Kidney (tissue), 14 donors: Measurements from ENCODE around the gene ST3GAL5. TPM values are rescaled to one million over a fixed set of nuclear protein-coding genes. Genes with fewer than 3 reads are reported as not detected.
A peak's percentile ranks its signal among the peaks of the same experiment; 100 is the strongest.

ENCODE experiments used
- DNase-seq, 5 donors: peaks; one replicate each; pipeline ENCODE4 v3.0.0-alpha.2; 2013 to 2020
- FAIRE-seq: peaks from 2 replicates; lab custom pipeline; 2012; peaks lifted over from hg19 to GRCh38; lab: Jason Lieb, UNC
- H3K27ac ChIP-seq, 2 donors: one replicate each; pipeline ENCODE4 v1.7.0; 2013; ENCODE audit warnings: low read depth in 2 of 2, low read length in 2 of 2, inconsistent platforms in 1 of 2
- H3K27me3 ChIP-seq: one replicate; pipeline ENCODE4 v1.7.1; 2013; ENCODE audit warnings: low read length, inconsistent platforms; ENCODE audit not compliant: control insufficient read depth, insufficient read depth
- H3K36me3 ChIP-seq, 3 donors: one replicate each; pipeline versions ENCODE4 v1.7.0 to v1.7.1; 2013; ENCODE audit warnings: low read length in 3 of 3, control low read depth in 1 of 3, inconsistent platforms in 1 of 3; ENCODE audit not compliant: insufficient read depth in 3 of 3, control insufficient read depth in 2 of 3
- H3K4me1 ChIP-seq, 3 donors: one replicate each; pipeline versions ENCODE4 v1.7.0 to v1.7.1; 2013; ENCODE audit warnings: low read length in 3 of 3, inconsistent platforms in 1 of 3, low read depth in 1 of 3; ENCODE audit not compliant: control insufficient read depth in 2 of 3, insufficient read depth in 2 of 3
- H3K4me3 ChIP-seq, 3 donors: one replicate each; pipeline versions ENCODE4 v1.7.0 to v1.8.1; 2013; ENCODE audit warnings: low read length in 3 of 3, control low read depth in 1 of 3, inconsistent platforms in 1 of 3
- H3K9ac ChIP-seq, 3 donors: one replicate each; pipeline versions ENCODE4 v1.7.0 to v1.7.1; 2013; ENCODE audit warnings: low read length in 3 of 3, control low read depth in 1 of 3, inconsistent platforms in 1 of 3
- H3K9me3 ChIP-seq, 3 donors: one replicate each; pipeline versions ENCODE4 v1.7.0 to v1.7.1; 2013; ENCODE audit warnings: low read length in 3 of 3, control low read depth in 1 of 3, inconsistent platforms in 1 of 3; ENCODE audit not compliant: control insufficient read depth in 2 of 3, insufficient read depth in 1 of 3
- intact Hi-C: fragments of 100-400 bp; cut with DNase I; formaldehyde crosslinking; loops from one replicate; pipeline ENCODE4 v1.11.1; 2022
- polyA plus RNA-seq: library from polyadenylated mRNA; stranded (reverse); fragments of 350-450 nt; fragmentation: Illumina TruSeq; extraction: RNeasy Lipid Tissue Mini Kit (QIAGEN cat#74804); gene quantifications from one replicate; pipeline ENCODE4 v1.2.3, GENCODE V29; 2014; ENCODE audit warnings: low read depth, low replicate concordance; ENCODE audit not compliant: insufficient read depth
- total RNA-seq: library from RNA; stranded (reverse); fragmentation: NEBNext Ultra II Directional; extraction: Animal tissue kit (Norgen Biotek cat#: 25700); gene quantifications from one replicate; pipeline ENCODE4 v1.2.1, GENCODE V29; 2021
- TF ChIP-seq, protein P1 (sequence below): IDR thresholded peaks from 3 replicates; pipeline ENCODE4 v1.5.1; 2012; ENCODE audit warnings: mild to moderate bottlenecking, moderate library complexity, borderline replicate concordance; ENCODE audit not compliant: insufficient read depth; ENCODE audit errors: extremely low read depth
- donor health status: control.
- donor health status: control.
- donor health status: control.
- donor health status: control.
- donor health status: control.
- donor health status: DM: yes; HTN: yes; CAD: no.
- donor health status: Normal renal cell carcinoma (clear cell type).

The ST3GAL5 gene
- total and polyA plus RNA-seq, 2 donors from 2014 or later: 7.0 to 14.6 TPM

DNA sequence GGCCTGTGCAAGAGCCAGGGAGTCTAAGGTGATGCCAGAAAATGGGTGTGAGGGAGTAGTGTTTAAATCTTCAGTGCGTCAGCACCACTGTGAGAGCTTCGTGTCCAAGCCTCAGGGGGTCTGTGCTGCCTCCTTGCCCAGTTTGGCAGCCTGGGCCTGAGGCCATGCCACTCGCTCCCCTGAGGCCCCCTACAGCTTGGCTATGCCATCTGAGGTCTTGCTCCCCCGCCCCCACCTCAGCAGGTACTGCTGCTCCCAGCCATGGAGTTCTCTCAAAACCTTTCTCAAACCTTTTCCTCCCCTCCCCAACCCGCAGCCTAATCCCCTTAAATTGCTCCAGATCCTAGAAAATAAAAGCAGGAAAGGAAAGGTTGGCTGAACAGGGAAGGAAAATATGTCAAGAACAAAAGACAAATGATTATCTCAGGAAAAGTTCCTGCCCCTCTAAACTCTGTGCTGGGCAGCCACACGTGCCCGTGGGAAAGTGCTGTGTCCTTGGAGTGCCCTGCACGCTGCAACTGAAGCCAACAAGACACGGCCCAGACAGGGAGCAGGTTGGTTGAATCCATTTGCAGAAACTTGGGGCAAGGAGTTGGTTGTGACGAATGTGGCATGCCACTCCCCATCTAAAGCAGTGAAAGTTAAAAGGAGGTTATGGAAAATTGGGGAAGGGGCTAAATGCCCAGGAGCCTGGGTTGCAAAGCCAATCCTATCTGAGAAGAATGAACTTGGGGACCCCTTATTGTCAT is 73.8 kb downstream of the ST3GAL5 start:
- no peak for FAIRE-seq
- intact Hi-C loops: loop anchor here (5.0 to 10.0 kb wide), 2 partner anchors 88 to 180 kb away; no protein-coding TSS in a partner anchor
- peak in 2 of 5 donors; percentile 18 to 42 for DNase-seq
- Histone ChIP-seq H3K27ac (no peak overlapping the region), H3K9me3 (no peaks in the 10 kb centered on the region), H3K36me3 (no peaks in the 10 kb centered on the region), H3K9ac (no peak overlapping the region), H3K4me1 (peaks cover 0 to 4% (median 3%) of the 10 kb centered on the region in 3 donors), H3K4me3 (no peak overlapping the region), H3K27me3 (no peaks in the 10 kb centered on the region)
- TF ChIP-seq, protein P1, sequence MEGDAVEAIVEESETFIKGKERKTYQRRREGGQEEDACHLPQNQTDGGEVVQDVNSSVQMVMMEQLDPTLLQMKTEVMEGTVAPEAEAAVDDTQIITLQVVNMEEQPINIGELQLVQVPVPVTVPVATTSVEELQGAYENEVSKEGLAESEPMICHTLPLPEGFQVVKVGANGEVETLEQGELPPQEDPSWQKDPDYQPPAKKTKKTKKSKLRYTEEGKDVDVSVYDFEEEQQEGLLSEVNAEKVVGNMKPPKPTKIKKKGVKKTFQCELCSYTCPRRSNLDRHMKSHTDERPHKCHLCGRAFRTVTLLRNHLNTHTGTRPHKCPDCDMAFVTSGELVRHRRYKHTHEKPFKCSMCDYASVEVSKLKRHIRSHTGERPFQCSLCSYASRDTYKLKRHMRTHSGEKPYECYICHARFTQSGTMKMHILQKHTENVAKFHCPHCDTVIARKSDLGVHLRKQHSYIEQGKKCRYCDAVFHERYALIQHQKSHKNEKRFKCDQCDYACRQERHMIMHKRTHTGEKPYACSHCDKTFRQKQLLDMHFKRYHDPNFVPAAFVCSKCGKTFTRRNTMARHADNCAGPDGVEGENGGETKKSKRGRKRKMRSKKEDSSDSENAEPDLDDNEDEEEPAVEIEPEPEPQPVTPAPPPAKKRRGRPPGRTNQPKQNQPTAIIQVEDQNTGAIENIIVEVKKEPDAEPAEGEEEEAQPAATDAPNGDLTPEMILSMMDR: no peak

DNA sequence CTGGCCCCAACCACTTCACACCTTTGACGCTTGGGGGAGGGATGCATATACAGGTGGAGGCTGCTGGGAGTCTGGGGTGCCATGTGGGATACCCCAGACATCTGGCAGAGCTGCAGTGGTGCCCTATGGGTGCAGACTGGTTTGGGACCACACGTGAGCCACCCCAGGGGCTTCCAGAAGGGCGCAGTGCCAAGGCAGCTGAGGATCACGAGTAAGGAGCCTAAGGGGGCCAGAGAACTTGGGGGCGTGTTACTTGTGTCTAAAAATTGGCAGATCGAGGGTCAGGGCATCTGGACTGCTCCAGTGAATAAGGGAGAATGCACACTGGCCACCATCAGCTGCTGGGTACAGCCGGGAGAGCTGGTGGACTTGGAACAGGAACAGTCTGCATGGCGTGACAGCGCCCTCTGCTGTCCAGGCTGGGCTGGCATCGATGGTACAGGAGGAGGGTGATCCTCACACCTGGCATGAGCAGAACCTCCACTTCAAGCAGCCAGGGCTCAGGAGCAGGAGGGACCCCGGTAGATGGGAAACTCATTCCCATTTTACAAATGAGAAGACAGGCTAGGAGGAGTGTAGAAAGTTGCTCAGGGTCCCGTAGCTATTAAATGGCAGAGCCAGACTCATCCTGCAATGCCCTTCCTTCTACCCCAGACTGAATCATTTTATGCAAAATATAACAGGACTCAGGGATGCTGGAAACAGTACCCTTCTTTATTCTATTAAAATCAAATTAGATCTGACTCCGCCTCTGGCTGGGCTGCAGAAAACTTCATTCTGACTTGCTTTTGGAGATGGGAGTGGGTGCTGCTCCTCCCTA is 74.6 kb downstream of the ST3GAL5 start:
- DNase-seq (peak; percentile 91 to 94 (median 93)), FAIRE-seq (no peak)
- peaks cover 0 to 4% (median 3%) of the 10 kb centered on the region in 3 donors for H3K4me1 ChIP-seq
- H3K36me3 ChIP-seq: no peaks in the 10 kb centered on the region
- no peaks in the 10 kb centered on the region for H3K9me3 ChIP-seq
- intact Hi-C loops: loop anchor here (5.0 to 10.0 kb wide), 2 partner anchors 87 to 179 kb away; no protein-coding TSS in a partner anchor
- no peak overlapping the region for H3K4me3 ChIP-seq
- TF ChIP-seq, protein P1: peak; percentile 99
- no peak overlapping the region for H3K9ac ChIP-seq
- H3K27ac ChIP-seq: no peak overlapping the region
- H3K27me3 ChIP-seq: no peaks in the 10 kb centered on the region

DNA sequence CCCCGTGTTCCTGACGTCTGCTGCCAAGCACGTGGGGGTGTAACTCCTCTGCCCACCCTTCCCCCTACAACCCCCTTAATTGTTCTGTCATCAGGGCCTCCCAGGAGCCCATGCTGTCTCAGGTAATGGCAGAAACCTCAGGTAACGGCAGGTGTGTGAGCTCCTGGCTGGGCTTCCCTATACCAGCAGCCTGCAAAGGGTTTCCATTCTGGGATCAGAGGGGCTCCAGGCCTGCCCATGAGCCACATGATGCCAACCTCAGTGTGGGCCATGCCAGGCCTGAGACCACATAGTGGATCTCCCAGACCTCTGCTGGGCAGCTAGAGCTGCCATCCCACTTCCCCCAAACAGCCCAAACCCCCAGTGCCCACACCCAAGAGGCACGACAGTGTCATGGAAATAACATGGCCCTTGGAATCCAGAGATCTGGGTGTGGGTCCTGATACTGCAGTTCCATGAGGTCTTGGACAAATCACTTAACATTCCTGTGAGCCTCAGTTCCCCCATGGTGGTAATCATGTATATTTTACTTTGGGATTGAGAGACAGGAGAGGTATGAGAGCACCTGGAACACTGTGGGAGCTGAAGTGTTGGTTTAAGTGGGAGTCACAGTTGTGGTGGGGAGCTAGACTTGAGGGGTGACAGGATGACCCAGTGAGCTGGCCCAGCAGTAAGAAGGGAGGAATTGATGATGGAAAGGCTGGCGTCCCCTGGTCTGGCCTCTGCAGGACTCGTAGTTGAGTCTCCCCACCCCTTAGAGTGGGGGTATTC is 75.4 kb downstream of the ST3GAL5 start:
- Histone ChIP-seq H3K27ac (no peak overlapping the region), H3K9me3 (no peaks in the 10 kb centered on the region), H3K4me3 (no peak overlapping the region), H3K36me3 (no peaks in the 10 kb centered on the region), H3K4me1 (peaks cover 0 to 4% (median 3%) of the 10 kb centered on the region in 3 donors), H3K9ac (no peak overlapping the region), H3K27me3 (no peaks in the 10 kb centered on the region)
- intact Hi-C loops: loop anchor here (5.0 to 10.0 kb wide), 2 partner anchors 86 to 179 kb away; no protein-coding TSS in a partner anchor
- FAIRE-seq (no peak), DNase-seq (peak in 1 of 5 donors; percentile 50)
- TF ChIP-seq, protein P1: no peak
